Measurements from ENCODE around the gene SESN3. TPM values are rescaled to one million over a fixed set of nuclear protein-coding genes. Genes with fewer than 3 reads are reported as not detected.
A peak's percentile ranks its signal among the peaks of the same experiment; 100 is the strongest.

Gene SESN3
- total RNA-seq, 2 experiments from 2014 or later, result 19.4 to 19.5 TPM

DNA sequence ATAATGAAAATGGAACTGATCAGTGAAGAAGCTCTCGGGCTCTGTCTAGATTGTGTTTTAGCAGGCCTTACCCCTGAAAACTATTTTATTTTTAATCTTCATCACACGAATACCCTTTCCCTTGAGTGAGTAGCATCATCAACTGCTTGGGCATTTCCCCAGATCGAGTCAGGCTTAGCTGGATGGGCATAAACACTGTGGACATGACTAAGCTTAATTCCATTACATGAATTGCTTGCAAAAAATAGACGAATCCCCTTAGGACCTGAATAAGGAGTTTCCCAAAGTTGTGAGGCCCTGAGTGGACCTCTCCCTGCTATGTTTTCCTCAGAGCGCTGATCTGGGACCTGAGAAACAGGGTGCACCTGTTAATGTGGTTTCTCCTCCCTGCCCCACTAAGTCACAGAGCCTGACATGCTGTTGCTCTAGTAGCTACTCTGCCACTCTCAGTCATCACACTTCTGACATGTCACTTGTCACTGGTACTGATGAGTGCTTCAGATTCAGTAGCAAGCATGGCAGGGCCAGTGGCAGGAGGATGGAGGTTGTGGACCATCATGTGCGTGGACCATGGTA lies 87.8 kb downstream of the SESN3 start:
- no peaks in the 10 kb centered on the region for H3K36me3 Mint-ChIP-seq (ENCODE audit: low read depth)
- TF ChIP-seq, protein P1, sequence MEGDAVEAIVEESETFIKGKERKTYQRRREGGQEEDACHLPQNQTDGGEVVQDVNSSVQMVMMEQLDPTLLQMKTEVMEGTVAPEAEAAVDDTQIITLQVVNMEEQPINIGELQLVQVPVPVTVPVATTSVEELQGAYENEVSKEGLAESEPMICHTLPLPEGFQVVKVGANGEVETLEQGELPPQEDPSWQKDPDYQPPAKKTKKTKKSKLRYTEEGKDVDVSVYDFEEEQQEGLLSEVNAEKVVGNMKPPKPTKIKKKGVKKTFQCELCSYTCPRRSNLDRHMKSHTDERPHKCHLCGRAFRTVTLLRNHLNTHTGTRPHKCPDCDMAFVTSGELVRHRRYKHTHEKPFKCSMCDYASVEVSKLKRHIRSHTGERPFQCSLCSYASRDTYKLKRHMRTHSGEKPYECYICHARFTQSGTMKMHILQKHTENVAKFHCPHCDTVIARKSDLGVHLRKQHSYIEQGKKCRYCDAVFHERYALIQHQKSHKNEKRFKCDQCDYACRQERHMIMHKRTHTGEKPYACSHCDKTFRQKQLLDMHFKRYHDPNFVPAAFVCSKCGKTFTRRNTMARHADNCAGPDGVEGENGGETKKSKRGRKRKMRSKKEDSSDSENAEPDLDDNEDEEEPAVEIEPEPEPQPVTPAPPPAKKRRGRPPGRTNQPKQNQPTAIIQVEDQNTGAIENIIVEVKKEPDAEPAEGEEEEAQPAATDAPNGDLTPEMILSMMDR (IDR thresholded peaks at IDR 0.05), result no peak
- ChIA-PET CTCF (interaction anchor here (1.1 to 3.1 kb wide), 5 partner anchors 9 to 562 kb away, joined by 3 to 11 read pairs (median 3); no protein-coding TSS in a partner anchor), POLR2A (no interaction called here)
- ATAC-seq (no peak), DNase-seq (no peak)
- intact Hi-C loops (cut with micrococcal nuclease), result no loop called here
- H3K27ac Mint-ChIP-seq, result no peak overlapping the region
- peaks cover 8% of the 10 kb centered on the region for H3K4me1 Mint-ChIP-seq (ENCODE audit: low read depth)
- no peaks in the 10 kb centered on the region for H3K9me3 Mint-ChIP-seq
- no peak overlapping the region for H3K4me3 Mint-ChIP-seq
- peaks cover 25% of the 10 kb centered on the region for H3K27me3 Mint-ChIP-seq

DNA sequence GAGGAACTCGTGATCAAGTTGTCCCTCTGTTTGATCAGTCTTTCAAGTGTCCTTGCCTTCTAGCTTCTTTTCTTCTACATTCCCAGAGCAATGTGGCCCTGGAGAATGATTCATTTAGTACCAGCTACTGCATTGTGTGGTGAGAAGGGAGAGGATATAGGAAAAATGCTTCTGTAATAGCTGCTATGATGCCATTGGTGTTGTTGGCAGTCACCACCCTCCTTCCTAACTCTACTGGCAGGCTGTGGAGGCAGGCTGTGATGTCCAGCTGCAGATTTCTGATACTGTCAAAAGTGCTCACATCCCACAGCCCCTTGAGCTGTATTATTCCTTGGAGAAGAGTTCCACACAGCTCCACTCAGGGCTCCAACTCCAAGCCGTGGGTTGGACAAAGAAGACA lies 88.6 kb downstream of the SESN3 start:
- TF ChIP-seq, protein P1 (IDR thresholded peaks at IDR 0.05), result no peak
- CTCF ChIA-PET, result interaction anchor here (1.1 to 7.0 kb wide), 7 partner anchors 9 to 563 kb away, joined by 3 to 47 read pairs (median 3); partner anchors contain the start of gene SRSF8

GRCh38 chr11:95140397-95141033 lies 90.5 kb downstream of the SESN3 start:
- H3K36me3 Mint-ChIP-seq (ENCODE audit: low read depth), result no peaks in the 10 kb centered on the region
- peaks cover 15% of the 10 kb centered on the region for H3K4me1 Mint-ChIP-seq (ENCODE audit: low read depth)
- H3K27ac Mint-ChIP-seq, result no peak overlapping the region
- ATAC-seq, result no peak
- no peak overlapping the region for H3K4me3 Mint-ChIP-seq
- no peaks in the 10 kb centered on the region for H3K9me3 Mint-ChIP-seq
- ChIA-PET POLR2A (interaction anchor here (1.4 to 1.9 kb wide), 2 partner anchors 10 to 51 kb away, joined by 3 to 7 read pairs; no protein-coding TSS in a partner anchor), CTCF (interaction anchor here (1.0 to 7.0 kb wide), 7 partner anchors 8 to 71 kb away, joined by 3 to 47 read pairs (median 4); partner anchors contain the start of genes ENDOD1 and SRSF8)
- TF ChIP-seq, protein P1 (IDR thresholded peaks at IDR 0.05), result no peak
- no peak for DNase-seq
- intact Hi-C loops (cut with micrococcal nuclease), result no loop called here
- H3K27me3 Mint-ChIP-seq, result peaks cover 16% of the 10 kb centered on the region

More for the DNA sequence above, 88.6 kb downstream of the SESN3 start:
- Mint-ChIP-seq H3K27me3 (peaks cover 25% of the 10 kb centered on the region), H3K9me3 (no peaks in the 10 kb centered on the region), H3K4me3 (no peak overlapping the region), H3K36me3 (ENCODE audit: low read depth) (no peaks in the 10 kb centered on the region), H3K27ac (no peak overlapping the region), H3K4me1 (ENCODE audit: low read depth) (peaks cover 10% of the 10 kb centered on the region)
- POLR2A ChIA-PET, result no interaction called here
- ATAC-seq (no peak), DNase-seq (no peak)
- intact Hi-C loops (cut with micrococcal nuclease), result no loop called here

- ChIA-PET CTCF (interaction anchor here (1.0 to 7.0 kb wide), 4 partner anchors 9 to 69 kb away, joined by 3 to 47 read pairs (median 7); partner anchors contain the start of gene SRSF8), POLR2A (no interaction called here)
- no peak overlapping the region for H3K27ac Mint-ChIP-seq
- peaks cover 5% of the 10 kb centered on the region for H3K27me3 Mint-ChIP-seq
- TF ChIP-seq, protein P1 (IDR thresholded peaks at IDR 0.05), result peak; percentile 45
- H3K9me3 Mint-ChIP-seq, result no peaks in the 10 kb centered on the region
- H3K36me3 Mint-ChIP-seq (ENCODE audit: low read depth), result peaks cover 2% of the 10 kb centered on the region
- DNase-seq, result no peak
- ATAC-seq, result peak; percentile 80
- H3K4me3 Mint-ChIP-seq, result no peak overlapping the region
- intact Hi-C loops (cut with micrococcal nuclease), result loop anchor here (5.0 kb wide), 1 partner anchor 46 kb away; no protein-coding TSS in a partner anchor
- peaks cover 15% of the 10 kb centered on the region for H3K4me1 Mint-ChIP-seq (ENCODE audit: low read depth)
Measured at GRCh38 chr11:95138448-95138847, 92.6 kb downstream of the SESN3 start.
